Stimulated activated CD4-positive, alpha-beta T cell treated with anti-CD3 and anti-CD28 coated beads, Interleukin-12 subunit alpha, Interleukin-12 subunit beta, amount 100 ng/mL, for 24 hours (primary cell): ENCODE data around the gene THSD7A.

Experiments used
- DNase-seq, 2 experiments: peaks; one replicate each; pipeline ENCODE4 v3.0.0-alpha.2; 2020; ENCODE audit warnings: low read depth in 2 of 2

Gene THSD7A

GRCh38 chr7:11513460-11513859 lies 318.5 kb downstream of the THSD7A start:
- no peak for DNase-seq

GRCh38 chr7:11507929-11508328 lies 324.1 kb downstream of the THSD7A start:
- DNase-seq, result no peak

GRCh38 chr7:11506417-11506816 lies 325.6 kb downstream of the THSD7A start:
- no peak for DNase-seq

- no peak for DNase-seq
Observed at GRCh38 chr7:11505471-11505985, 326.5 kb downstream of the THSD7A start.

GRCh38 chr7:11492307-11492706 lies 339.7 kb downstream of the THSD7A start:
- no peak for DNase-seq

DNA sequence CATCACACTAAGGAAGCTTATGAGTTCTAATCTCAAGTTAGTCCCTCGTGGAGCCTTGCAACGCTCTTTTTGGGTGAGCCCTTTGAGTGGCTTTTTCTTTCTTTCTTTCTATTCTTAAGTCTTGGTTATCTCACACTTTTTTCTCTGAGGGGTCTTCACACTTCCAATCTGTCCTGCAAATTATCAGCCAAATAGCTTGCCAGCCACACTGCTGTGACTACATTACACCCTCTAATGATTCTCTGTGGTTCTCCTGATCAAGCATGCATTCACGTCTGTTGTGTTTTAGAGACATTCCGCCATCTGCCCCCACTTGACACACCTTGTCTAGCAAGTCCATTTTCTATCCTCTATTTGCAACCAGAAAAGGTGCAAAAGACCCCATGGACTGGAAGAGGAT lies 340.2 kb downstream of the THSD7A start:
- no peak for DNase-seq

DNA sequence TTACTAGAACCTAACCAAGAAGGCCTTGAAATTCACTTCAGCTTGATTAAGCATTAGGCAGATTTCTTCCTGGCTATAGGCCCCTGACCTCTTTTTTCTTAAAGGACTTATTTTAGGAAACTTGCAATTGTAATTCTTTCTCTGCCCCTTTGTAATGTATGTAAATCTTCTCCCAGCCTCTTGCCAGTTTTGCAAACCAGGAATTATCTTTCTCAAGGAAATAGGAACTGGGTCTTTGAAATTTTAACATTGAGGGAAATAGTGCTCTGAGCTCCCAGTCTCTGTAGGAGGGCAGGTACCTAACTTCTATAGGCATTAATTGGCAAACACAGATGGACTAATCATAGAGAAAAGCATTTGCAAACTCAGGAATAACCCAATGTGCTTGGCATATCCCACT lies 342.7 kb downstream of the THSD7A start:
- no peak for DNase-seq

GRCh38 chr7:11486271-11486670 lies 345.7 kb downstream of the THSD7A start:
- DNase-seq, result no peak

- no peak for DNase-seq
Observed at GRCh38 chr7:11485636-11486035, 346.4 kb downstream of the THSD7A start.

DNA sequence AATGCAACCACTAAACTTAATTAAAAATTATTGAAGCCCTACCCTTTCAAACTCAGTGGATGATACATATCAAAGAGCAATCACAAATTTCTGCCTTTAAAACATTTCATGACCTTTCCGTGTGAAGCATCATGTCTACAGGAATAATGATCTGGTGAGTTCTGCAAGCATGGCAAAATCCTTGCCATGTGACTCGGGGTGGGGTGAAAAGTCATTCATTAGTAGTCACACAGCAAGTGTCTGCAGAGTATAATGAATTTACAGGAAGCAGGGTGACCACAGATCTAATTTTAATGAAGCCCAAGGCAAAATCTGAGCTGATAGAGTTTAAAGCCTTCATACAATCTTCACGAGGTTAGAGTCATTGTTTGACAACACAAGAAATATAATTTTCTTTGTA lies 351.9 kb downstream of the THSD7A start:
- no peak for DNase-seq

DNA sequence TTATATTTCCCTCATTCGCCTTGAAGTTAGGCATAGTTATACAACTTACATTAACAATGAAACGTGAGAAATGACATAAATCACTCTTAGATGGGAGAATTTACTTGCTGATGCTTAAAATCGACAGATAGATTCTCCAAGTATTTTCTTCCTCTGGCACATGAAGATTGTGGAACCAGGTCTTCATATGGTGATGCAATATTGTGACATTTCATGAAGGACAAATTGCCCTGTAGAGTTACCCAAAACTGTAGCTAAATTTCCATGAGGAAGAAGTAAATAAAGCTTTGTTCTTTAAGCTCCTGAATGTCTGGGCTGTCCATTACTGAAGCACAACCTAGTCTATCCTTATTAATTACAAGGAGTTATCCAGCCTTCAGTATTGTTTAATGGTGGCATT lies 353.1 kb downstream of the THSD7A start:
- no peak for DNase-seq

DNA sequence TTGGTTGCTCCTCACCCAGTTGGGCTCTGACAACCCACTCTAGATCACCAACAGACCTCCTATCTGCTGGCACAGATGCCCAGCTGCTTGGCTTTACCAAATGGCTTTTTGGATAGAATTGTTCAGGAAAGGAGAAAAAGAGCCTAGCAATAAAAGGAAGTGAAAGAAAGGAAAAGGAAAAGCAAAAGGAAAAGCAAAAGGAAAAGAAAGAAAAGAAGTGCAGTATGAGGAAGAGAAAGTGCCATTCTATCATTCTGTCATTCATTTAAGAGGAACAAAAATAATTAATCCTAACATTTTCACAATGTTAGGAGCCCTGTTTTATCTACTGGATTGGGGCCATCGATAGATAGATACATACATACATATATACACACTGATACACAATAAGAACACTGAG lies 353.6 kb downstream of the THSD7A start:
- DNase-seq, result no peak

DNA sequence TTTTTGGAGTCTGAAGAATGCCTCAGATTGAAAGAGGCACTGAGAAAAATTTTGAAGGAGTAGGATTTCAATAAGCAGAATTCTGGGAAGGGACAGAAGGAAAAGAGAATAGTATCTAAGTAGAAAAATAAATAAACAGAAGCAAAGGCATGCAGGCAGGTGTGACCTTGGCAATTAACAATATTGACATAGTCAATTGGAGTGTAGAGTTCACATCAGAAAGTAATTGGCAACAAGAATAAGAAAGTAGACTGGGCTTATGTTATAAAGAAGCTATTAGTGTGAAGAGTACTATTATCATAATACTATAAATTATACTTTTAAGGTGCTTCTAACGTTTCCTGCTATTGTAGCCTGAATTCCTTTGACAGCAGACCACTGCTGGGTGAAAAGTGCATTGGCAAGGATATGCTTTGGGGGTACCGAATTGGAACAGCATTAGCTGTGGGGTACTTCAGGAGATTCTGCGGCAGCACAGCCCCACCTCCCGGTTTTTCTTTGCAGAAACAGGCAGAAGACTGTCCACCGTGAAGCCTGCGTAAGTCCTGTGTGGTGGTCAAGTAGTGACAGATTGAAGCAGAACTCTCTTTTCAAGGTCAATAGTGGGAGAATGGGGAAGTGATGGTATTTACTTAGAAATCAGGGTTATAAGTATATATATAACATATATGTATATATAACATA lies 357.0 kb downstream of the THSD7A start:
- no peak for DNase-seq

GRCh38 chr7:11473807-11474424 lies 358.1 kb downstream of the THSD7A start:
- no peak for DNase-seq

DNA sequence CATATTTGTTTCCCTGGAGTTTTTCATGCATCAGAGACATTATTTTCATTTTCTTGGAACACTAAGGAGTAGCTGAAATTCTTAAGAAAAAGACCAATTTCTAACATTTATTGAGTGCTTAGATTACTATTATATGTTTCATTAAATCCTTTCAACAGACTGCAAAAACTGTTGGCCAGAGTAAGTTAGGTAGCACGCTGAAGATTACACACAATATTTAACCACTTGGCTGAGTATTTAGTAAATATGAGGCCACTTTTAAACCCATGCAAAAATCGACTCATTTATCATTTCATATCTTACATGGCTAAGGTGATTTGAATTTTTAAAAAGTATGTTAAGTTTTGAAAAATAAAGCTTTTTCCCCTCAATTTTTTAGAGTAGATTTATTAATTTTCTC lies 358.8 kb downstream of the THSD7A start:
- DNase-seq, result no peak

DNA sequence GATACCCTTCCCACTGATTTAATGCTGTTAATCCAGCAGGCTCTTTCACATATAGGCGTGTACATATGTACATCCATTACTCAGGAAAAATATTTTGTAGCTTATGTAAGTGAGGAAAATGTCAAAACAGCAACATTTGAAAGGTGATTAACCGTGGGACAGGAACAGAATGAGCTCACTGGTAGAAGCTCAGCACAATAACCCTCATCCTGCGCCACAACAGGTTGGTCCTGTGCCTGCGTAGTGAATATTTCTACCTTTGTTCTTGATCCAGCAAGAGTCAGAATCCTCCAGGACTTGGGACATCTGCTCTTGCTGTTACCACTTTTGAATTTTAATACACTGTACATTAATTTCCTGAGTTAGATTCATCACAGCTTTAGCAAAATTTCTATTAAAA lies 359.4 kb downstream of the THSD7A start:
- no peak for DNase-seq

DNA sequence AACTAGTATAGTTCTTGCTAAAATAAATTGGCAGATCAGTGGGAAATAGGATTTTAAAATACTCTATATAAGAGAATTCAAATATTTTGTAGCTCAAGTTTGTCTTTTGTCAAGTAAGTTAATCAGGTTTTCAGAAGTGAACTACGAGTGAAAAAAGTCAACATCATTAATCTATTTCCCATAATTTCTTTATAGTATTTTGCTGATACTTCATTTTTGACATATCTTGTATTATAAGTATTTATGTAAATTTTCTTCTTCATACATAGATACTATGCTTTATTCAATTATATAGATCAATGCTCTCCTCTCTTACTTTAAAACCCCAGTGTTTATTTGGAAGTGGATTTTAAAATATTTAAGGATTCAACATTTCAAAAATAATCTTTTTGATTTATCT lies 360.7 kb downstream of the THSD7A start:
- DNase-seq, result no peak

GRCh38 chr7:11469028-11469745 lies 362.8 kb downstream of the THSD7A start:
- no peak for DNase-seq

DNA sequence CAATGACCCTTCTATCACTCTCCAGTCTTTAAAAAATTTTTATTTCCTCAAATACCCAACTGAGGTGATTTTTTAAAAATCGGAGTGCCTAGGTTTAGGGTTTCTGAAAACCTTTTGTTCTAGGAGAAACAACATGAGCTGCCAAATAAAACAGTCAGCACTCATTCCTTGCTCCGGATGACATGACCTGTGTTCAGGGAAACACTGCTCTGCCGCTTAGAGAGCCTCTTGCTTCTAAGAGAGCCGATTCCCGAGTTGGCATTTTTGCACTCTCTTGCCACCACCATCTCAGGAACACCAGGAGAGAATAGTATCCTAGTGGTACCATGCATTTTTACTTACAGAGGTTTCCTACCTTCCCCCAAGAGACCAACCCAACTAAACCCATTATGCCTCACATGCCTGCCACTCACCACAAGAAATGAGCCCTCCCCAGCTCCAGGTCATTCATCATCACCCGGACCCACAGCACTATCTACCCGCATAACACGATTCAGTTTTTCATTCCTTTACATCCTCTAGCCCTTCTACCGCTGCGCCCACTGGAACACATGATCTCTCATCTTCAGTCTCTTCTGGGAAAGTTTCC lies 365.4 kb downstream of the THSD7A start:
- no peak for DNase-seq

GRCh38 chr7:11464624-11465023 lies 367.4 kb downstream of the THSD7A start:
- no peak for DNase-seq

- no peak for DNase-seq
Observed at GRCh38 chr7:11461946-11462345, 370.1 kb downstream of the THSD7A start.

DNA sequence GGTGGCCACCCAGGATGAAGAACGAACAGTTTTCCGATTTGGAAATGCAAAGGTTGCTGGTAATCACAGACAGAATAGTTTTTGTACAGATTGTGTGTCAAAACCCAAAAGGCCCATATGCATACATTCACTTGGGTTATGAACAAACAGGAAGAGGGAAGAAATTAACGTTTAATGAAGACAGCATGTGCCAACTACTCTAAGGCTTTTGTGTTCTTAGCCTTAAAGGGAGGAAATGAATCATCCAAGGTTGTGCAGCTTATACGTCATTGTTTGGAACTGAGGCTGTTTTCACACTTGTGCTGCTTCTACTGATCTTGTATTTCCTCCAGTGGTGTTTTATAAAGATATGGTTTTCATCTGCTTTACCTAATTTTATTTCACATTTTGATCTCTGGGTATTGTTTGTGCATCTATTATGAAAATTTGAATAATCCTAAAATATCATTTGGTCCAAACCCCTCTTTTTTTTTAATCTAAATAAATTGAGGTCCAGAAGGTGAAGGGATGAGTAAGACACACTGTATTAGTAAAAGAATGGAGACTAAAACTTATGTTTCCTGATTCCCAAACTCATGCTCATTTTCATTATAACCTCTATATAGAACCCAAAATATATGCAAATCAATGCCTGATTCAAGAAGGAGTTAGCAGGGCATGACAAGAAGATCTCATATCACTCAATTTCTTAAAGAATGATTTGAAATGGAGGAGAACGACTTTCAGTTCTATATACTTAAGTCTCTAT lies 373.1 kb downstream of the THSD7A start:
- no peak for DNase-seq
